ENCODE measurements around the gene PITPNM1. TPM values are rescaled to one million over a fixed set of nuclear protein-coding genes. Genes with fewer than 3 reads are reported as not detected.

Gene PITPNM1
- total RNA-seq, 2 experiments from 2014 or later = 90.0 to 94.8 TPM

DNA sequence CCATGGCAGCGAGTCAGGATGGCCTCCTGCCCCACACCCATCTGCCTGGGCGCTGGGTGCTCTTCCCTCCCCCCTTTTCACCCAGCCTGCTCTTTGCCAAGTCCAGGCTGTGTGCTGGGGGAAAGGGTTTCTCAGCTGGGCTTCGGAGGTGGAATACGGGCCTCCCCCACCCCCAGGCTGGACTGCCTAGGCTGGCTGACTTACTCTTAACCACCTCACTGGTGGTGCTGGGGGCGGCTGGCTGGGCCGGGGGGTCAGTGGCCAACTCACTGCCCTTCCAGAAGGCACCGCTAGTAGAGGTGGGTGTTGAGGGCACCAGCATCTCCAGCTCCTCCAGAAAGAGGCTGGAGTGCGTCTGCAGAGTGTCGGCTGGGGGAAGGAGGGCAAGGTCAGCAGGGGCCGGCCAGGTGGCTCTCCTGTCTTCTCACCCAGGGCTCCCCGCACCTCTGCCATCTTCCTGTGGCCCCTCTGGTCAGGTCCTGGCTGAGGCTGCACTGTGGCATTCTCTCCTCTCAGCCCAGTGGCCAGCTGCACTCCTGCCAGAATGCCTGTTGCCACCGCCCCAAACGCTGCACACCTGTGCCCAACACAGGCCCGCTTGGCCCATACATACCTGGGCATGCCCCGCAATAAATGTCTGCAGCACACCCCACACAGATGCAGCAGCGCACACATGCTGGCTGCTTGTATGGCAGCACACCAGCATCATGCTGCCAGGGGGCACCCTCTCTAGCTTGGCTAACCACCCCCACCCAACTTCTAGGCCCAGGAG is 9.7 kb downstream of the PITPNM1 start:
- Mint-ChIP-seq H3K36me3 (ENCODE audit: low read depth) (peaks cover 50% of the 10 kb centered on the region), H3K27ac (no peak overlapping the region), H3K9me3 (no peaks in the 10 kb centered on the region), H3K4me1 (ENCODE audit: low read depth) (peaks cover 1% of the 10 kb centered on the region), H3K4me3 (no peak overlapping the region), H3K27me3 (no peaks in the 10 kb centered on the region)
- Histone ChIP-seq H3K4me3 (ENCODE audit: low read length) (no peak overlapping the region), H3K9me3 (ENCODE audit: control insufficient read depth in 1 of 2, insufficient read depth in 1 of 2, low read length in 2 of 2) (no peaks in the 10 kb centered on the region), H3K4me1 (ENCODE audit: insufficient read depth, low read length) (peaks cover 7% of the 10 kb centered on the region), H3K27me3 (ENCODE audit: control insufficient read depth in 1 of 2, insufficient read depth in 2 of 2, low read length in 2 of 2) (no peaks in the 10 kb centered on the region), H3K27ac (ENCODE audit: low read depth in 1 of 2, low read length in 2 of 2) (no peak overlapping the region), H3K36me3 (ENCODE audit: insufficient read depth, low read length) (peaks cover 92% of the 10 kb centered on the region)
- ATAC-seq (ENCODE audit: poor library complexity) (no peak), DNase-seq (no peak)
- POLR2A ChIA-PET = no interaction called here
- intact Hi-C loops (cut with DNase I, micrococcal nuclease) = no loop called here
- TF ChIP-seq, protein P1, sequence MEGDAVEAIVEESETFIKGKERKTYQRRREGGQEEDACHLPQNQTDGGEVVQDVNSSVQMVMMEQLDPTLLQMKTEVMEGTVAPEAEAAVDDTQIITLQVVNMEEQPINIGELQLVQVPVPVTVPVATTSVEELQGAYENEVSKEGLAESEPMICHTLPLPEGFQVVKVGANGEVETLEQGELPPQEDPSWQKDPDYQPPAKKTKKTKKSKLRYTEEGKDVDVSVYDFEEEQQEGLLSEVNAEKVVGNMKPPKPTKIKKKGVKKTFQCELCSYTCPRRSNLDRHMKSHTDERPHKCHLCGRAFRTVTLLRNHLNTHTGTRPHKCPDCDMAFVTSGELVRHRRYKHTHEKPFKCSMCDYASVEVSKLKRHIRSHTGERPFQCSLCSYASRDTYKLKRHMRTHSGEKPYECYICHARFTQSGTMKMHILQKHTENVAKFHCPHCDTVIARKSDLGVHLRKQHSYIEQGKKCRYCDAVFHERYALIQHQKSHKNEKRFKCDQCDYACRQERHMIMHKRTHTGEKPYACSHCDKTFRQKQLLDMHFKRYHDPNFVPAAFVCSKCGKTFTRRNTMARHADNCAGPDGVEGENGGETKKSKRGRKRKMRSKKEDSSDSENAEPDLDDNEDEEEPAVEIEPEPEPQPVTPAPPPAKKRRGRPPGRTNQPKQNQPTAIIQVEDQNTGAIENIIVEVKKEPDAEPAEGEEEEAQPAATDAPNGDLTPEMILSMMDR (IDR thresholded peaks at IDR 0.05) = no peak
- CTCF ChIA-PET = no interaction called here

GRCh38 chr11:67494371-67495233 is 10.6 kb downstream of the PITPNM1 start:
- TF ChIP-seq, protein P1 (IDR thresholded peaks at IDR 0.05) = no peak
- CTCF ChIA-PET = no interaction called here
- Histone ChIP-seq H3K4me3 (ENCODE audit: low read length) (no peak overlapping the region), H3K9me3 (ENCODE audit: control insufficient read depth in 1 of 2, insufficient read depth in 1 of 2, low read length in 2 of 2) (no peaks in the 10 kb centered on the region), H3K4me1 (ENCODE audit: insufficient read depth, low read length) (peaks cover 9% of the 10 kb centered on the region), H3K27ac (ENCODE audit: low read depth in 1 of 2, low read length in 2 of 2) (no peak overlapping the region), H3K27me3 (ENCODE audit: control insufficient read depth in 1 of 2, insufficient read depth in 2 of 2, low read length in 2 of 2) (no peaks in the 10 kb centered on the region), H3K36me3 (ENCODE audit: insufficient read depth, low read length) (peaks cover 92% of the 10 kb centered on the region)
- peaks cover 4% of the 10 kb centered on the region for H3K4me1 Mint-ChIP-seq (ENCODE audit: low read depth)
- POLR2A ChIA-PET = interaction anchor here (2.5 kb wide), 1 partner anchor 11 kb away, joined by 9 read pairs; the partner anchor contains the start of gene AIP
- H3K36me3 Mint-ChIP-seq (ENCODE audit: low read depth) = peaks cover 56% of the 10 kb centered on the region
- ATAC-seq (ENCODE audit: poor library complexity) (no peak), DNase-seq (no peak)
- no peaks in the 10 kb centered on the region for H3K9me3 Mint-ChIP-seq
- H3K27me3 Mint-ChIP-seq = no peaks in the 10 kb centered on the region
- no peak overlapping the region for H3K4me3 Mint-ChIP-seq
- H3K27ac Mint-ChIP-seq = no peak overlapping the region
- intact Hi-C loops (cut with DNase I, micrococcal nuclease) = no loop called here

DNA sequence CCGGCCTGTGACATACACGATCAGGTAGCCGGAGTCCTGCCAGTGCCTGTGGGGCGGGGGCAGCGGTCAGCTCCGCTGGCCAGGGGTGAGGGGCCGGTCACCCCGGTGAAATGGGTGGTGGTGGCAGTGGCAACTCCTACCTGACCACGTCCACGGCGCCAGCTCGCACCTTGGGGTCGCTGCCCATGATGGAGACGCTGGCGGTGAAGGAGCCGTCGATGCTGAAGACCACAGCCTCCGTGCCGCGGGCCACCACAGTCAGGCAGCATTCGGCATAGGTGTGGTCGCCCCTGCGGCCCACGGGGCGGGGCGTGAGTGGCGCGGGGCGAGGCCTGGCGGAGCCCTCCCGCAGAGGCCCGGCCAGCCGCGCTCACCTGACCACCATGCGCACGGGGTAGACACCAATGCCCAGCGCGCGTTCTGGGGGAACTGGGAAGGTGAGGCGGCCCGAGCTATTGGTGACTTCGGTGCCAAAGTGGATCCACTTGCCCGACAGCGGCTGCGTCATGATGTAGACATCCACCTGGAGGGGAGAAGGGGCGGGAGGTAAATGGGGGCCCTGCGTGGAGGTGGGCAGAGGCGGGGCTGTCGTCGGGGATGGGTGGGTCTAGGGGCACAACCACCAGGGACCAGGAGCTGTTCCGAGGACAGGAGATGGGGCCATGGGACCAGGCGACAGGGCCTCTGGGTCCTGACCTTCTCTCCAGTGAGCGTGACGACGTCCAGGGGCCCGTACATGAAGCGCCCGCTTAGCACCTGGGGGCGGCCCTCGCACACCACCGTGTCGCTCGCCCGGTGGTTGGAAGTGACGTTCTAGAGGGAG is 11.4 kb downstream of the PITPNM1 start:
- POLR2A ChIA-PET = interaction anchor here (1.0 to 2.5 kb wide), 4 partner anchors 10 to 176 kb away, joined by 3 to 9 read pairs (median 4); partner anchors contain the start of genes AIP, PPP1CA and PTPRCAP
- no peak overlapping the region for H3K27ac Mint-ChIP-seq

More for the DNA sequence above, 11.4 kb downstream of the PITPNM1 start:
- Histone ChIP-seq H3K27ac (ENCODE audit: low read depth in 1 of 2, low read length in 2 of 2) (no peak overlapping the region), H3K9me3 (ENCODE audit: control insufficient read depth in 1 of 2, insufficient read depth in 1 of 2, low read length in 2 of 2) (no peaks in the 10 kb centered on the region), H3K36me3 (ENCODE audit: insufficient read depth, low read length) (peaks cover 94% of the 10 kb centered on the region), H3K27me3 (ENCODE audit: control insufficient read depth in 1 of 2, insufficient read depth in 2 of 2, low read length in 2 of 2) (no peaks in the 10 kb centered on the region), H3K4me3 (ENCODE audit: low read length) (no peak overlapping the region), H3K4me1 (ENCODE audit: insufficient read depth, low read length) (peaks cover 18% of the 10 kb centered on the region)
- TF ChIP-seq, protein P1 (IDR thresholded peaks at IDR 0.05) = no peak
- H3K4me1 Mint-ChIP-seq (ENCODE audit: low read depth) = peaks cover 8% of the 10 kb centered on the region
- H3K9me3 Mint-ChIP-seq = no peaks in the 10 kb centered on the region
- intact Hi-C loops (cut with DNase I, micrococcal nuclease) = no loop called here
- peaks cover 62% of the 10 kb centered on the region for H3K36me3 Mint-ChIP-seq (ENCODE audit: low read depth)
- no peak for ATAC-seq (ENCODE audit: poor library complexity)
- H3K4me3 Mint-ChIP-seq = no peak overlapping the region
- H3K27me3 Mint-ChIP-seq = no peaks in the 10 kb centered on the region
- CTCF ChIA-PET = no interaction called here
- no peak for DNase-seq

Measured in CD4-positive, alpha-beta T cell (primary cell).